ENCODE measurements around the gene CHCHD3. TPM values are rescaled to one million over a fixed set of nuclear protein-coding genes. Genes with fewer than 3 reads are reported as not detected.

CHCHD3 gene
- total RNA-seq, 1 donor from 2014 or later: 90.8 TPM

- H3K9me3 ChIP-seq (ENCODE audit: control insufficient read depth in 3 of 3, low read length in 3 of 3): peaks cover 0 to 3% (median 0%) of the 10 kb centered on the region in 3 donors
- H3K36me3 ChIP-seq (ENCODE audit: control insufficient read depth in 3 of 3, insufficient read depth in 3 of 3, low read length in 3 of 3): no peaks in the 10 kb centered on the region
- no peaks in the 10 kb centered on the region for H3K27me3 ChIP-seq (ENCODE audit: control insufficient read depth in 3 of 3, insufficient read depth in 3 of 3, low read length in 3 of 3)
- H3K9ac ChIP-seq (ENCODE audit: low read depth in 1 of 3, low read length in 3 of 3): no peak overlapping the region
- no peak overlapping the region for H3K4me3 ChIP-seq (ENCODE audit: low read length in 3 of 3)
- H3K27ac ChIP-seq (ENCODE audit: low read depth, low read length): no peak overlapping the region
- H3K4me1 ChIP-seq (ENCODE audit: control insufficient read depth in 3 of 3, insufficient read depth in 3 of 3, low read length in 3 of 3): no peaks in the 10 kb centered on the region
These were observed 31.1 kb upstream of the CHCHD3 start for GRCh38 chr7:133112976-133113375.

GRCh38 chr7:133112335-133112734 lies 30.4 kb upstream of the CHCHD3 start:
- H3K9ac ChIP-seq (ENCODE audit: low read depth in 1 of 3, low read length in 3 of 3): no peak overlapping the region
- H3K4me1 ChIP-seq (ENCODE audit: control insufficient read depth in 3 of 3, insufficient read depth in 3 of 3, low read length in 3 of 3): no peaks in the 10 kb centered on the region
- no peak overlapping the region for H3K4me3 ChIP-seq (ENCODE audit: low read length in 3 of 3)
- H3K27ac ChIP-seq (ENCODE audit: low read depth, low read length): no peak overlapping the region
- peaks cover 0 to 3% (median 0%) of the 10 kb centered on the region in 3 donors for H3K9me3 ChIP-seq (ENCODE audit: control insufficient read depth in 3 of 3, low read length in 3 of 3)
- H3K27me3 ChIP-seq (ENCODE audit: control insufficient read depth in 3 of 3, insufficient read depth in 3 of 3, low read length in 3 of 3): no peaks in the 10 kb centered on the region
- H3K36me3 ChIP-seq (ENCODE audit: control insufficient read depth in 3 of 3, insufficient read depth in 3 of 3, low read length in 3 of 3): no peaks in the 10 kb centered on the region

- peaks cover 0 to 3% (median 0%) of the 10 kb centered on the region in 3 donors for H3K9me3 ChIP-seq (ENCODE audit: control insufficient read depth in 3 of 3, low read length in 3 of 3)
- no peak overlapping the region for H3K9ac ChIP-seq (ENCODE audit: low read depth in 1 of 3, low read length in 3 of 3)
- no peaks in the 10 kb centered on the region for H3K27me3 ChIP-seq (ENCODE audit: control insufficient read depth in 3 of 3, insufficient read depth in 3 of 3, low read length in 3 of 3)
- no peak overlapping the region for H3K4me3 ChIP-seq (ENCODE audit: low read length in 3 of 3)
- H3K27ac ChIP-seq (ENCODE audit: low read depth, low read length): no peak overlapping the region
- no peaks in the 10 kb centered on the region for H3K4me1 ChIP-seq (ENCODE audit: control insufficient read depth in 3 of 3, insufficient read depth in 3 of 3, low read length in 3 of 3)
- no peaks in the 10 kb centered on the region for H3K36me3 ChIP-seq (ENCODE audit: control insufficient read depth in 3 of 3, insufficient read depth in 3 of 3, low read length in 3 of 3)
These were observed 28.4 kb upstream of the CHCHD3 start for GRCh38 chr7:133110312-133110711.

GRCh38 chr7:133109816-133110215 lies 27.9 kb upstream of the CHCHD3 start:
- H3K4me1 ChIP-seq (ENCODE audit: control insufficient read depth in 3 of 3, insufficient read depth in 3 of 3, low read length in 3 of 3): no peaks in the 10 kb centered on the region

GRCh38 chr7:133108023-133108422 lies 26.1 kb upstream of the CHCHD3 start:
- no peak overlapping the region for H3K4me3 ChIP-seq (ENCODE audit: low read length in 3 of 3)
- no peak overlapping the region for H3K9ac ChIP-seq (ENCODE audit: low read depth in 1 of 3, low read length in 3 of 3)
- peaks cover 0 to 3% (median 0%) of the 10 kb centered on the region in 3 donors for H3K9me3 ChIP-seq (ENCODE audit: control insufficient read depth in 3 of 3, low read length in 3 of 3)
- H3K27me3 ChIP-seq (ENCODE audit: control insufficient read depth in 3 of 3, insufficient read depth in 3 of 3, low read length in 3 of 3): no peaks in the 10 kb centered on the region
- H3K4me1 ChIP-seq (ENCODE audit: control insufficient read depth in 3 of 3, insufficient read depth in 3 of 3, low read length in 3 of 3): no peaks in the 10 kb centered on the region
- H3K27ac ChIP-seq (ENCODE audit: low read depth, low read length): no peak overlapping the region
- no peaks in the 10 kb centered on the region for H3K36me3 ChIP-seq (ENCODE audit: control insufficient read depth in 3 of 3, insufficient read depth in 3 of 3, low read length in 3 of 3)

More at GRCh38 chr7:133109816-133110215, 27.9 kb upstream of the CHCHD3 start:
- Histone ChIP-seq H3K36me3 (ENCODE audit: control insufficient read depth in 3 of 3, insufficient read depth in 3 of 3, low read length in 3 of 3) (no peaks in the 10 kb centered on the region), H3K27ac (ENCODE audit: low read depth, low read length) (no peak overlapping the region), H3K9ac (ENCODE audit: low read depth in 1 of 3, low read length in 3 of 3) (no peak overlapping the region), H3K9me3 (ENCODE audit: control insufficient read depth in 3 of 3, low read length in 3 of 3) (peaks cover 0 to 3% (median 0%) of the 10 kb centered on the region in 3 donors), H3K27me3 (ENCODE audit: control insufficient read depth in 3 of 3, insufficient read depth in 3 of 3, low read length in 3 of 3) (no peaks in the 10 kb centered on the region), H3K4me3 (ENCODE audit: low read length in 3 of 3) (no peak overlapping the region)

- Histone ChIP-seq H3K27me3 (ENCODE audit: control insufficient read depth in 3 of 3, insufficient read depth in 3 of 3, low read length in 3 of 3) (no peaks in the 10 kb centered on the region), H3K9me3 (ENCODE audit: control insufficient read depth in 3 of 3, low read length in 3 of 3) (no peaks in the 10 kb centered on the region), H3K4me1 (ENCODE audit: control insufficient read depth in 3 of 3, insufficient read depth in 3 of 3, low read length in 3 of 3) (peaks cover 0 to 4% (median 3%) of the 10 kb centered on the region in 3 donors), H3K4me3 (ENCODE audit: low read length in 3 of 3) (no peak overlapping the region), H3K27ac (ENCODE audit: low read depth, low read length) (no peak overlapping the region), H3K36me3 (ENCODE audit: control insufficient read depth in 3 of 3, insufficient read depth in 3 of 3, low read length in 3 of 3) (no peaks in the 10 kb centered on the region), H3K9ac (ENCODE audit: low read depth in 1 of 3, low read length in 3 of 3) (no peak overlapping the region)
These were observed 20.6 kb upstream of the CHCHD3 start for GRCh38 chr7:133102276-133103060.

GRCh38 chr7:133099633-133100286 lies 17.9 kb upstream of the CHCHD3 start:
- Histone ChIP-seq H3K36me3 (ENCODE audit: control insufficient read depth in 3 of 3, insufficient read depth in 3 of 3, low read length in 3 of 3) (no peaks in the 10 kb centered on the region), H3K4me1 (ENCODE audit: control insufficient read depth in 3 of 3, insufficient read depth in 3 of 3, low read length in 3 of 3) (peaks cover 0 to 4% (median 3%) of the 10 kb centered on the region in 3 donors), H3K27ac (ENCODE audit: low read depth, low read length) (no peak overlapping the region), H3K9me3 (ENCODE audit: control insufficient read depth in 3 of 3, low read length in 3 of 3) (no peaks in the 10 kb centered on the region), H3K4me3 (ENCODE audit: low read length in 3 of 3) (no peak overlapping the region), H3K27me3 (ENCODE audit: control insufficient read depth in 3 of 3, insufficient read depth in 3 of 3, low read length in 3 of 3) (no peaks in the 10 kb centered on the region), H3K9ac (ENCODE audit: low read depth in 1 of 3, low read length in 3 of 3) (no peak overlapping the region)

GRCh38 chr7:133095119-133095671 lies 13.3 kb upstream of the CHCHD3 start:
- Histone ChIP-seq H3K4me3 (ENCODE audit: low read length in 3 of 3) (no peak overlapping the region), H3K36me3 (ENCODE audit: control insufficient read depth in 3 of 3, insufficient read depth in 3 of 3, low read length in 3 of 3) (no peaks in the 10 kb centered on the region), H3K27me3 (ENCODE audit: control insufficient read depth in 3 of 3, insufficient read depth in 3 of 3, low read length in 3 of 3) (no peaks in the 10 kb centered on the region), H3K4me1 (ENCODE audit: control insufficient read depth in 3 of 3, insufficient read depth in 3 of 3, low read length in 3 of 3) (peaks cover 0 to 4% (median 0%) of the 10 kb centered on the region in 3 donors), H3K9ac (ENCODE audit: low read depth in 1 of 3, low read length in 3 of 3) (no peak overlapping the region), H3K9me3 (ENCODE audit: control insufficient read depth in 3 of 3, low read length in 3 of 3) (no peaks in the 10 kb centered on the region), H3K27ac (ENCODE audit: low read depth, low read length) (no peak overlapping the region)

GRCh38 chr7:133091943-133092464 lies 10.1 kb upstream of the CHCHD3 start:
- Histone ChIP-seq H3K9ac (ENCODE audit: low read depth in 1 of 3, low read length in 3 of 3) (no peak overlapping the region), H3K27me3 (ENCODE audit: control insufficient read depth in 3 of 3, insufficient read depth in 3 of 3, low read length in 3 of 3) (no peaks in the 10 kb centered on the region), H3K4me3 (ENCODE audit: low read length in 3 of 3) (no peak overlapping the region), H3K9me3 (ENCODE audit: control insufficient read depth in 3 of 3, low read length in 3 of 3) (no peaks in the 10 kb centered on the region), H3K36me3 (ENCODE audit: control insufficient read depth in 3 of 3, insufficient read depth in 3 of 3, low read length in 3 of 3) (no peaks in the 10 kb centered on the region), H3K27ac (ENCODE audit: low read depth, low read length) (no peak overlapping the region), H3K4me1 (ENCODE audit: control insufficient read depth in 3 of 3, insufficient read depth in 3 of 3, low read length in 3 of 3) (no peaks in the 10 kb centered on the region)

GRCh38 chr7:133082390-133082766 lies 488 bp upstream of the CHCHD3 start:
- H3K9ac ChIP-seq (ENCODE audit: low read depth in 1 of 3, low read length in 3 of 3): no peak overlapping the region
- peaks cover 13 to 32% (median 15%) of the 10 kb centered on the region in 3 donors for H3K4me1 ChIP-seq (ENCODE audit: control insufficient read depth in 3 of 3, insufficient read depth in 3 of 3, low read length in 3 of 3)
- H3K9me3 ChIP-seq (ENCODE audit: control insufficient read depth in 3 of 3, low read length in 3 of 3): no peaks in the 10 kb centered on the region
- no peak overlapping the region for H3K27ac ChIP-seq (ENCODE audit: low read depth, low read length)
- no peaks in the 10 kb centered on the region for H3K27me3 ChIP-seq (ENCODE audit: control insufficient read depth in 3 of 3, insufficient read depth in 3 of 3, low read length in 3 of 3)
- peak overlapping the region; percentile 19 to 50 (median 22) for H3K4me3 ChIP-seq (ENCODE audit: low read length in 3 of 3)
- no peaks in the 10 kb centered on the region for H3K36me3 ChIP-seq (ENCODE audit: control insufficient read depth in 3 of 3, insufficient read depth in 3 of 3, low read length in 3 of 3)
